AML-193 (cell line): ENCODE measurements around the gene NELL1.

Experiments
- DNase-seq, 2 experiments: peaks; one replicate each; lab custom pipeline; 2025; lab: John Stamatoyannopoulos, UW

NELL1 gene

GRCh38 chr11:21343204-21343603 lies 673.8 kb downstream of the NELL1 start:
- no peak for DNase-seq

- no peak for DNase-seq
These were observed 677.0 kb downstream of the NELL1 start for GRCh38 chr11:21346361-21346760.

GRCh38 chr11:21350613-21351012 lies 681.2 kb downstream of the NELL1 start:
- DNase-seq, result no peak

GRCh38 chr11:21353425-21353824 lies 684.0 kb downstream of the NELL1 start:
- no peak for DNase-seq

GRCh38 chr11:21364866-21365624 lies 695.7 kb downstream of the NELL1 start:
- no peak for DNase-seq

- DNase-seq, result no peak
These were observed 700.6 kb downstream of the NELL1 start for GRCh38 chr11:21369947-21370346.

GRCh38 chr11:21371044-21371443 lies 701.7 kb downstream of the NELL1 start:
- DNase-seq, result no peak

GRCh38 chr11:21372672-21373071 lies 703.3 kb downstream of the NELL1 start:
- DNase-seq, result no peak

GRCh38 chr11:21374376-21374775 lies 705.0 kb downstream of the NELL1 start:
- DNase-seq, result no peak

GRCh38 chr11:21385669-21386440 lies 716.5 kb downstream of the NELL1 start:
- no peak for DNase-seq

- no peak for DNase-seq
These were observed 721.0 kb downstream of the NELL1 start for GRCh38 chr11:21390430-21390829.

GRCh38 chr11:21396342-21397008 lies 727.1 kb downstream of the NELL1 start:
- DNase-seq, result no peak

- no peak for DNase-seq
These were observed 728.8 kb downstream of the NELL1 start for GRCh38 chr11:21398195-21398594.

- DNase-seq, result no peak
These were observed 732.1 kb downstream of the NELL1 start for GRCh38 chr11:21401496-21401895.

GRCh38 chr11:21402274-21402673 lies 732.9 kb downstream of the NELL1 start:
- DNase-seq, result no peak

- no peak for DNase-seq
These were observed 733.7 kb downstream of the NELL1 start for GRCh38 chr11:21403069-21403468.

GRCh38 chr11:21405422-21405821 lies 736.0 kb downstream of the NELL1 start:
- no peak for DNase-seq

GRCh38 chr11:21410513-21410912 lies 741.1 kb downstream of the NELL1 start:
- DNase-seq, result no peak

- no peak for DNase-seq
These were observed 741.7 kb downstream of the NELL1 start for GRCh38 chr11:21411104-21411503.

GRCh38 chr11:21411597-21411996 lies 742.2 kb downstream of the NELL1 start:
- DNase-seq, result no peak

GRCh38 chr11:21412652-21413383 lies 743.4 kb downstream of the NELL1 start:
- no peak for DNase-seq

GRCh38 chr11:21414953-21415352 lies 745.6 kb downstream of the NELL1 start:
- DNase-seq, result no peak
